ENCODE data around the gene ACY1.

- TF ChIP-seq GABPA (IDR thresholded peaks at IDR 0.05; ENCODE audit: low read depth, low read length) (no peak), GABPA (CRISPR knock-in tag; IDR thresholded peaks at IDR 0.05; ENCODE audit: low read depth) (no peak), ZNF343 (CRISPR knock-in tag; IDR thresholded peaks at IDR 0.05) (no peak), MATR3 (CRISPR knock-in tag; IDR thresholded peaks at IDR 0.05) (no peak), ZBTB49 (CRISPR knock-in tag; IDR thresholded peaks at IDR 0.05; ENCODE audit: borderline replicate concordance) (no peak), JUNB (CRISPR knock-in tag; IDR thresholded peaks at IDR 0.05; ENCODE audit: borderline replicate concordance) (no peak), HBP1 (CRISPR knock-in tag; IDR thresholded peaks at IDR 0.05; ENCODE audit: low read depth) (no peak), CREM (IDR thresholded peaks at IDR 0.05) (no peak), CREM (CRISPR knock-in tag; IDR thresholded peaks at IDR 0.05) (no peak), POLR2AphosphoS2 (IDR thresholded peaks at IDR 0.05; ENCODE audit: low read depth, low read length) (no peak), ZNF382 (CRISPR knock-in tag; IDR thresholded peaks at IDR 0.05; ENCODE audit: borderline replicate concordance) (no peak), ARID5B (CRISPR knock-in tag; IDR thresholded peaks at IDR 0.05) (no peak), ZMYM2 (CRISPR knock-in tag; IDR thresholded peaks at IDR 0.05) (no peak), AFF4 (CRISPR knock-in tag; IDR thresholded peaks at IDR 0.05) (no peak), HOMEZ (CRISPR knock-in tag; IDR thresholded peaks at IDR 0.05; ENCODE audit: low read depth) (no peak)
Measured at GRCh38 chr3:51984269-51984647, 923 bp downstream of the ACY1 start.

All from HepG2 (cell line).